CD4-positive, alpha-beta T cell treated with Interleukin-2 at 100 ng/mL for 4 hours (primary cell): ENCODE measurements around the gene ABHD11.

Source experiments
- DNase-seq: peaks from one replicate; pipeline ENCODE4 v3.0.0-alpha.2; 2020; ENCODE audit warnings: low spot score

Gene ABHD11

GRCh38 chr7:73701357-73701995, 37.1 kb downstream of the ABHD11 start:
- DNase-seq, result peak; percentile 32

GRCh38 chr7:73700581-73701134, 37.9 kb downstream of the ABHD11 start:
- no peak for DNase-seq

DNA sequence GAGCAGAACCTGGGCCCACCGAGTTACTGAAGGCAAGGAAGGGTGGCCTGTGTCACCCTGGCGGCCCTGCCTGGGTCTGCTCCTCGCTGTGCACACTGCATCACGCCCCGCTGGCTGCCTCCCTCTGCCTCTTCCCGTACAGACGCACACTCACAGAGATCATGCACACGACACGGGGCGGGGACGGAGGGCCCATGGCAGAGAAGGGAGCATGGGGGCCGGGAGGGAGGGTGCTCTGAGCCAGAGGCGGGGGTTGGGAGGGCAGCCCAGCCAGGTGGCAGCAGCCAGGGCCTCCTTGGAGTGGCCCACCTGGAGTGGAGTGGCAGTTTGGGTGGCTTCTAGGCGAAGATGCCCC, 38.6 kb downstream of the ABHD11 start:
- no peak for DNase-seq

- no peak for DNase-seq
Observed at GRCh38 chr7:73699370-73700068, 39.1 kb downstream of the ABHD11 start.

GRCh38 chr7:73698410-73698809, 40.2 kb downstream of the ABHD11 start:
- DNase-seq, result no peak

DNA sequence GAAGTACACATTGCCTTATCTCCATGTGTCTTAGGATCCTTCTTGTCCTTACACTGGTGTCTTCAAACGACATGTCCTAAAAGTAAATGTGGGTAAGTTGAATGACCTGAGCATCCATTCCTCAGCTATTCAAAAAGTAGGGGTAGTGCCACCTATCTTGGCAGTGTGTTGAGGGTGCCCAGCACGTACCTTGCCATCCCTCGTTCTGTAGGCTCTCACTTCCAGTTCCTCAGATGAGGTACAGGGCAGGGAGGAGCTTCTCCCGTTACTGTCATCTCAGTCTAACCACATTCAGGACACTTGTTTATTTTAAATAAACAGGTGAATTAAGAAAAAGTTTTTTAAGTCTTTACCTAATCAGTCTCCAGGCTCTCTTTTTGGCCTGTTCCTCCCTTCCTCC, 42.2 kb downstream of the ABHD11 start:
- no peak for DNase-seq

GRCh38 chr7:73690646-73691045, 48.0 kb downstream of the ABHD11 start:
- DNase-seq, result no peak

DNA sequence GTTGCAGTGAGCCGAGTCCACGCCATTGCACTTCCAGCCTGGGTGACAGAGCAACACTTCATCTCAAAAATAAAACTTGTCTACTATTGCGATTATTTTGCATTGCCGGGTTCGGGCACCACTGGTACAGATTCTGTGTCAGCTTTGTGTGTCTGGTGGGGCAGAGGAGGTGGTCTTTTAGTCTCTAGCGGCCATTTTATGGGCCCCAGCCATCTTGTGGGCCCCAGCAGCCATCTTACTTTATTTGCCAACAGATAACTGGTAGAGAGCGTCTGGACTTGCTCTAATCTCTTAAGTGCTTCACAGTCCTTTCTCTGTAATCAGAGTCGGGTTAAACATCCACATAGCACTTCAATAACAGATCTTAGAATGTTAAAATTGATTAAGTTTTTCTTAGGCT, 50.3 kb downstream of the ABHD11 start:
- no peak for DNase-seq
